MG63 (cell line): Measurements from ENCODE around the gene ICE1. TPM values are rescaled to one million over a fixed set of nuclear protein-coding genes. Genes with fewer than 3 reads are reported as not detected.
A peak's percentile ranks its signal among the peaks of the same experiment; 100 is the strongest.

Experiments
- DNase-seq: peaks from one replicate; pipeline ENCODE4 v3.0.0-alpha.2; 2020
- H3K27me3 ChIP-seq: fragments of 250-450 bp; sonication (Bioruptor Pico); 2 replicates; pipeline ENCODE4 v1.5.1; 2020; ENCODE audit warnings: mild to moderate bottlenecking, moderate library complexity
- H3K36me3 ChIP-seq: fragments of 250-450 bp; sonication (Bioruptor Pico); 2 replicates; pipeline ENCODE4 v1.5.1; 2020; ENCODE audit warnings: mild to moderate bottlenecking, moderate library complexity
- H3K4me3 ChIP-seq: fragments of 250-450 bp; sonication (Bioruptor Pico); 2 replicates; pipeline ENCODE4 v1.5.1; 2020; ENCODE audit warnings: mild to moderate bottlenecking, moderate library complexity
- H3K9me3 ChIP-seq: fragments of 250-450 bp; sonication (Bioruptor Pico); 2 replicates; pipeline ENCODE4 v1.5.1; 2020; ENCODE audit warnings: mild to moderate bottlenecking, moderate library complexity
- total RNA-seq: library from RNA; depleted of rRNA; stranded (reverse); fragments of >200 nt; shearing (Covaris generic); gene quantifications from 2 replicates; pipeline ENCODE4 v1.2.3, GENCODE V29; 2014; ENCODE audit warnings: low replicate concordance

ICE1 gene
- total RNA-seq, 1 experiment from 2014 or later = 18.4 TPM

DNA sequence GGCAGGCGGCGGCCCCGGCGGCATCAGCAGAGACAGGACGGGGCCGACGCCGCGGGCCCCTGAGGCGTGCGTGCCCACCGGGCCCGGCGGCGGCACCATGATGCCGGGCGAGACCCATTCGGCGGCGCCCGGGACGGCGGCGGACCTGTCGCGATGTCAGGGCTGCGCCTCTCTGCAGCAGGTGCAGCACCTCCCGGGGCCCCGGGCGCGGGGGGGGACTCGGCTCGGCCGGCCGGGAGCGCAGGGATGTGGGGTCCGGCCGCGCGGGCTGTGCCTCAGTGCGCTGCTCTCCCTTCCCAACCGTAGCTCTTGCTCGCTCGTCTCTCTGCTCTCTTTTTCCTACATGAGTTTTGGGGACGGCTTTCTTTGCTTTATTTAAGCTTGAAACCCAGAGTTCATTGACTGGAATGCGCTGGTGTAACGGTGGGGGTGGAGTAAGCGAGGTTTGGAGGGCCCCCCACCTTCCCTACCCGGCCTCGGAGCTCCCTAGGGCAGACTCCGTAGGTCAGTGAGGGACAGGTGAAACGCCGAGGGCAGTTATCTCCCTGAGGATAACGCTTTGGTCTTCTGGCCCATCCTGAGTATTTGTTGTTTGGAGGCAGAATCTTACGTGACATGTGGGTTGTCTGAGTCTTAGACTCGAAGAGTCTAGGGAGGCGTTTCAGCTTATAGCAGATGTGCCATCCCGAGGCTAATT, 490 bp downstream of the ICE1 start:
- no peak for DNase-seq

GRCh38 chr5:5423586-5423985, 1.1 kb downstream of the ICE1 start:
- no peaks in the 10 kb centered on the region for H3K27me3 ChIP-seq
- H3K4me3 ChIP-seq = peak overlapping the region; percentile 72
- DNase-seq = no peak
- H3K9me3 ChIP-seq = no peaks in the 10 kb centered on the region
- H3K36me3 ChIP-seq = peaks cover 25% of the 10 kb centered on the region

More for the DNA sequence above, 490 bp downstream of the ICE1 start:
- Histone ChIP-seq H3K4me3 (peak overlapping the region; percentile 72), H3K27me3 (no peaks in the 10 kb centered on the region), H3K36me3 (peaks cover 24% of the 10 kb centered on the region), H3K9me3 (no peaks in the 10 kb centered on the region)

- DNase-seq = no peak
- peaks cover 30% of the 10 kb centered on the region for H3K36me3 ChIP-seq
- H3K9me3 ChIP-seq = no peaks in the 10 kb centered on the region
- no peak overlapping the region for H3K4me3 ChIP-seq
- H3K27me3 ChIP-seq = no peaks in the 10 kb centered on the region
Measured at GRCh38 chr5:5424736-5425135, 2.3 kb downstream of the ICE1 start.

- no peaks in the 10 kb centered on the region; the same call in 1 of the 2 replicates for H3K9me3 ChIP-seq
- H3K36me3 ChIP-seq = peaks cover 41% of the 10 kb centered on the region
- DNase-seq = no peak
- no peak overlapping the region for H3K4me3 ChIP-seq
- no peaks in the 10 kb centered on the region for H3K27me3 ChIP-seq
Measured at GRCh38 chr5:5430136-5430535, 7.7 kb downstream of the ICE1 start.

DNA sequence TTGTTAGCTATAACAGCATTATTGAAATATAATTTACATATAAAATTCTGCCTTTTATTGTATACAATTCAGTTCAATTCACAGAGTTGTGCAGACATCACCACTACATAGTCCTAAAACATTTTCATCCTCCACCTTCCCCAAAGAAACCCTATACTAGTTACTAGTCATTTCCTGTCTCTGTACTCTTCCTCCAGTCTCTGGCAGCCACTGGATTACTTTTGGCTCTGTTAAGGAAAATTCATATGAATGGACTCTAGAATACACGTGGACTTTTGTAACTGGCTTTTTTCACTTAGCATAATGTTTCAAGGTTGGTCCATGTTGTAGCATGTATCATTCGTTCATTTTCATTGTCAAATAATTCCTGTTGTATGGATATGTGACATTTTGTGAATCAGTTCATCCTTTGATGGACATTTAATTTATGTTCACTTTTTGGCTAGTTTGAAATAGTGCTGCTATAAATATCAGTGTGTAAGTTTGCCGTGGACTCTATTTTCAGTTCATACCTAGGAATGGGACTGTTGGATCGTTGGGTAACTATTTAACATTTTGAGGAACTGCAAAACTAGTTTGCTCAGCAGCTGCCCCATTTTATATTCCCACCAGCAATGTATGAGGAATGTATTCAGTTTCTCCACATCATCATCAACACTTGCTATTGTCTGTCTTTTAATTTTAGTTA, 9.7 kb downstream of the ICE1 start:
- no peaks in the 10 kb centered on the region; the same call in 1 of the 2 replicates for H3K9me3 ChIP-seq
- H3K4me3 ChIP-seq = no peak overlapping the region
- DNase-seq = peak; percentile 64
- no peaks in the 10 kb centered on the region for H3K27me3 ChIP-seq
- peaks cover 44% of the 10 kb centered on the region for H3K36me3 ChIP-seq

DNA sequence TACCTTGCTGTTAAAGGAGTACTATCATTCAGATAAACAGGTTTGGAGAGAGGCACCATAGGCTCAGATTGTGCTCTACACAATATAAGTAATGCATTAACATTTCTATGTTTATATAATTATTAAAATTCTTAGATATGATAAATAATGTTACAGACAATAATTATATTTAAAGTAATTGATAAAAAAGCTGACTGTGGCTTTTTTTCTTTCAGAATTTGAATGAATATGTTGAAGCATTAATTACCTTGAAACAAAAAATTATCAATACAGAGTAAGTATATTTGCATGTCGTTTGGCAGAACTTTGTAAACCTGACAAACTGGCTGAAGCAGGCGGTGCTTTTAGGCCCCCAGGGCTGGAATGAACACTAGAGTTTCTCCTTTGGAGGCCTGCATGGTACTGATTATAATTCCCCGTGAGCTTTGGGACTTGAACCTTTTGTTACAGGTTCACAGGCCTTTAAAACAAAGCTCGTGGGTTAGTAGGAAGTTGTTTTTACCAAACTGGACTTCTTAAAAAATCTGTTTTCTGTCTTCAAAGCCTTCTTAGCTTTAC, 13.8 kb downstream of the ICE1 start:
- no peak for DNase-seq
- no peaks in the 10 kb centered on the region for H3K27me3 ChIP-seq
- no peaks in the 10 kb centered on the region; the same call in 1 of the 2 replicates for H3K9me3 ChIP-seq
- H3K4me3 ChIP-seq = no peak overlapping the region
- peaks cover 53% of the 10 kb centered on the region for H3K36me3 ChIP-seq

- DNase-seq = no peak
- Histone ChIP-seq H3K27me3 (no peaks in the 10 kb centered on the region), H3K36me3 (peaks cover 59% of the 10 kb centered on the region), H3K9me3 (no peaks in the 10 kb centered on the region; the same call in 1 of the 2 replicates), H3K4me3 (no peak overlapping the region)
Measured at GRCh38 chr5:5437227-5438172, 15.0 kb downstream of the ICE1 start.

DNA sequence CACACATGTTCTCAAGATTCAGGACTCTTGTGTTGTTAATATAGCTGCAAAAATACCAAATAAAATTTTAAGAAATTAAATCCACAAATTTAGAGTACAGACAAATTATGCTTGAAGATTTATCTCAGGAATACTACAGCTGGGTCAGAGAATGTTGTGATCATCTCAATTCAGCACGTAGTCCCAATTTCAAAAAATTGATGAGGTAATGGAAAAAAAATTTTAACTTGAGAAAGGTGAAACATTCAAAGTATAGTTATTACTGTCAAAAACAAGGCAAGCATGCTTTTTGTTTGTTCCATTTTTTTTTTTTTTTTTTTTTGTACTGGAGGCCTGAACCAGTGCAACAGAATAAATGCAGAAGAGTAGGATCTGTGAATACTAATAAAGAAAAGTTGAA, 29.4 kb downstream of the ICE1 start:
- H3K36me3 ChIP-seq = peaks cover 75% of the 10 kb centered on the region

DNA sequence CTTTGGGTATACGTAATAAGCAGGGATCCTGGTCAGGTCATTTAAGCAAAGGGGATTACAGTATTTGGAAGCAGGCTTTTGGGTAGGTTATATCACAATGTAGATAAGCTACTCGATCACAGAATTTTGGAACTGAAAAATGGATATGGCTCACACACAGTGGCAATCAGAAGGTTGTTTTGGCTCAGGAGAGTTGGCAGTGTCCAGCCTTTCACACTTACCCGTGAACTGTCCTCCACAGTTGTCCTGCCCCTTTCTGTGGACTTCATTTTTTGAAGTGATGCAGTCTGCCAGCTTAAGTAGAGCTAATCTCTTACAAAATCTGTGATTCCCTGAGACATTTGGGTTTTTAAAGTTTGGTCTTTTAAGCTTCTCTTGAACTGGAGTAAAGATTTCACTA, 30.7 kb downstream of the ICE1 start:
- Histone ChIP-seq H3K36me3 (peaks cover 75% of the 10 kb centered on the region), H3K27me3 (no peaks in the 10 kb centered on the region), H3K4me3 (no peak overlapping the region), H3K9me3 (no peaks in the 10 kb centered on the region)
- DNase-seq = no peak

More for the DNA sequence above, 29.4 kb downstream of the ICE1 start:
- Histone ChIP-seq H3K27me3 (no peaks in the 10 kb centered on the region), H3K9me3 (no peaks in the 10 kb centered on the region), H3K4me3 (no peak overlapping the region)
- DNase-seq = no peak

DNA sequence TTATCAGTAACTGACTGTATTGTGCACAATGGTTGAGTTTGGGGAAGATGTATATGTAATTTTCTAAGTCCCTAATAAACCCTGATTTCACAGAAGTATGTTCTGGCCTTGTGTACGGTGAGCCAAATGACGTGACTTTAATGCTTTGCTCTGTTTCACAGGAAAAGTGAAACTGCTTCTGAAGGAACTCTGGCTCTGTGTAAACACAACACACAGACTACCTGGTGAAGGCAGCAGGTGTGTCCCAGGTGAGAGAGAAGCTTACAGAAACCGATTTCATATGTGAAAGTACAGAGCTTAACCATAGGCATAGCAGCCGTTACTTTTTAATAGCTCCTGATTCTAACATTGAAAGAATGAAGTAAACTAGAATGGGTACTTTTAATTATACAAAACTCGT, 31.9 kb downstream of the ICE1 start:
- H3K36me3 ChIP-seq = peaks cover 78% of the 10 kb centered on the region

GRCh38 chr5:5456858-5457257, 34.4 kb downstream of the ICE1 start:
- H3K27me3 ChIP-seq = no peaks in the 10 kb centered on the region
- H3K4me3 ChIP-seq = no peak overlapping the region
- DNase-seq = no peak
- H3K36me3 ChIP-seq = peaks cover 79% of the 10 kb centered on the region
- H3K9me3 ChIP-seq = no peaks in the 10 kb centered on the region

More for the DNA sequence above, 31.9 kb downstream of the ICE1 start:
- no peaks in the 10 kb centered on the region for H3K9me3 ChIP-seq
- H3K27me3 ChIP-seq = no peaks in the 10 kb centered on the region
- DNase-seq = no peak
- no peak overlapping the region for H3K4me3 ChIP-seq

GRCh38 chr5:5460311-5460710, 37.8 kb downstream of the ICE1 start:
- Histone ChIP-seq H3K4me3 (no peak overlapping the region), H3K9me3 (no peaks in the 10 kb centered on the region), H3K27me3 (no peaks in the 10 kb centered on the region), H3K36me3 (peaks cover 89% of the 10 kb centered on the region)
- DNase-seq = no peak

GRCh38 chr5:5461012-5461411, 38.5 kb downstream of the ICE1 start:
- DNase-seq = no peak
- Histone ChIP-seq H3K4me3 (no peak overlapping the region), H3K27me3 (no peaks in the 10 kb centered on the region), H3K36me3 (peaks cover 92% of the 10 kb centered on the region), H3K9me3 (no peaks in the 10 kb centered on the region)

DNA sequence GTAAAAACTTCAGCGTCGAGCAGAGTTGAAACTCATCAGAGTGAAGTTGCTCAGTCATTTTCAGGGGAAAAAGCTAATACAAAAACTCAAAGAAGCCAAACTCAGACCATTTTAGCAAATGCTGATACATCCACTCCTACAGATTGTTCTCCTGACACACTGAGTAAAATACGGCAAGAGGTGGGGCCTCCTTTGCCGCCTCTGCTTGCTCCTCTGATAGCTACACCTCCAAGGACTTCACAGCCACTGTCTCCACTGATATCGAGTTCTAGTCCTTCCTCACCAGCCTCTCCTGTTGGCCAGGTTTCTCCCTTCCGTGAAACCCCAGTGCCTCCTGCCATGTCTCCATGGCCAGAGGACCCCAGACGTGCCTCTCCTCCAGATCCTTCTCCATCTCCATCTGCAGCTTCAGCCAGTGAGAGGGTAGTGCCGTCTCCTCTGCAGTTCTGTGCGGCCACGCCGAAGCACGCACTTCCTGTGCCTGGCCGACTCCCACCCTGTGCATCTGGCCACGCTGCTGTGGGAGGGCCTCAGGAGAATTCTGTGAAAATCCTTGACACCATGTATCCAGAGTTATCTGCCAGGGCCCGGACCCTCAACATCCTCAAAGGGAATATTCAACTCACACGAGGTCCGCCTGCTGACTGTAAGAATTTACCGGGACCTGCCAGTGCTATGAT, 41.7 kb downstream of the ICE1 start:
- peaks cover 74% of the 10 kb centered on the region for H3K36me3 ChIP-seq
- no peak overlapping the region for H3K4me3 ChIP-seq
- H3K27me3 ChIP-seq = no peaks in the 10 kb centered on the region
- DNase-seq = no peak
- no peaks in the 10 kb centered on the region for H3K9me3 ChIP-seq

DNA sequence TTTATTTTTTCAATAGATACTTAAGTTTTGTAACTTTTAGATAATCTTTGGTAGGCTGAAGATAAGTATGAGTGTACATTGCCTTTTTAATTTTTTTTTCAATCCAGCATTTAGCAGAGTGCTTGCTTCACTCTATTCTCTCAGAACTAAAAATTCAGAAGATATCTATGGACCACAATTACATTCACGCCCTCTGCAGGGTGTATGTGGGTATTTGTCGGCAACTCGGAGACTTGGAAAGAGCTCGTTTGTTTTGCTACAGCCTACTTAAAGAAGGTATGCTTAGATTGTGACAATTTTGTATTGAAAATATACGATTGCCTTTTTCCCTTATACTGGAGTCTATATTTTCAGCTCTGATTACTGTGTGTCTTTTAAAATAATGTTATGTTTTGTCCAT, 43.8 kb downstream of the ICE1 start:
- no peaks in the 10 kb centered on the region for H3K9me3 ChIP-seq
- H3K36me3 ChIP-seq = peaks cover 56% of the 10 kb centered on the region
- no peak for DNase-seq
- no peaks in the 10 kb centered on the region for H3K27me3 ChIP-seq
- no peak overlapping the region for H3K4me3 ChIP-seq

- H3K36me3 ChIP-seq = peaks cover 50% of the 10 kb centered on the region
- DNase-seq = no peak
Measured at GRCh38 chr5:5467737-5468136, 45.3 kb downstream of the ICE1 start.

More at GRCh38 chr5:5467737-5468136, 45.3 kb downstream of the ICE1 start:
- Histone ChIP-seq H3K9me3 (no peaks in the 10 kb centered on the region), H3K4me3 (no peak overlapping the region), H3K27me3 (no peaks in the 10 kb centered on the region)
